HG03521 (cell line): ENCODE measurements around the gene PDPR.
"Not testable (repeated sequence)": the region's sequence is repeated elsewhere in the genome, so short reads cannot be mapped to it uniquely, and the experiment has no call there.

Experiments
- ATAC-seq: cut with Tn5 transposase; IDR thresholded peaks from one replicate; pipeline ENCODE4 v1.9.1; 2021; ENCODE audit warnings: mild to moderate bottlenecking, moderate library complexity; ENCODE audit not compliant: unreplicated experiment

PDPR gene

GRCh38 chr16:70127706-70128105 lies 13.6 kb downstream of the PDPR start:
- ATAC-seq = not testable (repeated sequence)

GRCh38 chr16:70128844-70129243 lies 14.7 kb downstream of the PDPR start:
- not testable (repeated sequence) for ATAC-seq

GRCh38 chr16:70135796-70136195 lies 21.7 kb downstream of the PDPR start:
- ATAC-seq = not testable (repeated sequence)

- ATAC-seq = not testable (repeated sequence)
Observed at GRCh38 chr16:70136595-70136994, 22.5 kb downstream of the PDPR start.

- not testable (repeated sequence) for ATAC-seq
Observed at GRCh38 chr16:70142739-70143138, 28.6 kb downstream of the PDPR start.

- not testable (repeated sequence) for ATAC-seq
Observed at GRCh38 chr16:70143231-70143895, 29.2 kb downstream of the PDPR start.

GRCh38 chr16:70147853-70148252 lies 33.7 kb downstream of the PDPR start:
- not testable (repeated sequence) for ATAC-seq

- not testable (repeated sequence) for ATAC-seq
Observed at GRCh38 chr16:70148453-70148852, 34.3 kb downstream of the PDPR start.

- not testable (repeated sequence) for ATAC-seq
Observed at GRCh38 chr16:70149296-70149695, 35.2 kb downstream of the PDPR start.

GRCh38 chr16:70151391-70151790 lies 37.3 kb downstream of the PDPR start:
- no peak for ATAC-seq

- no peak for ATAC-seq
Observed at GRCh38 chr16:70151941-70152509, 37.9 kb downstream of the PDPR start.

- no peak for ATAC-seq
Observed at GRCh38 chr16:70152578-70153302, 38.6 kb downstream of the PDPR start.

- ATAC-seq = not testable (repeated sequence)
Observed at GRCh38 chr16:70154736-70155135, 40.6 kb downstream of the PDPR start.

- no peak for ATAC-seq
Observed at GRCh38 chr16:70156207-70156978, 42.3 kb downstream of the PDPR start.

- ATAC-seq = no peak
Observed at GRCh38 chr16:70157105-70157476, 43.0 kb downstream of the PDPR start.

GRCh38 chr16:70157477-70158260 lies 43.5 kb downstream of the PDPR start:
- ATAC-seq = no peak

GRCh38 chr16:70158261-70158939 lies 44.3 kb downstream of the PDPR start:
- ATAC-seq = no peak

GRCh38 chr16:70159355-70160348 lies 45.5 kb downstream of the PDPR start:
- ATAC-seq = no peak

GRCh38 chr16:70160388-70160787 lies 46.3 kb downstream of the PDPR start:
- no peak for ATAC-seq
